Measurements from ENCODE around the gene PLEKHN1. TPM values are rescaled to one million over a fixed set of nuclear protein-coding genes. Genes with fewer than 3 reads are reported as not detected.

The PLEKHN1 gene
- polyA plus RNA-seq, 1 of the 3 experiments (the other 2 are of a cell fraction), result not detected

DNA sequence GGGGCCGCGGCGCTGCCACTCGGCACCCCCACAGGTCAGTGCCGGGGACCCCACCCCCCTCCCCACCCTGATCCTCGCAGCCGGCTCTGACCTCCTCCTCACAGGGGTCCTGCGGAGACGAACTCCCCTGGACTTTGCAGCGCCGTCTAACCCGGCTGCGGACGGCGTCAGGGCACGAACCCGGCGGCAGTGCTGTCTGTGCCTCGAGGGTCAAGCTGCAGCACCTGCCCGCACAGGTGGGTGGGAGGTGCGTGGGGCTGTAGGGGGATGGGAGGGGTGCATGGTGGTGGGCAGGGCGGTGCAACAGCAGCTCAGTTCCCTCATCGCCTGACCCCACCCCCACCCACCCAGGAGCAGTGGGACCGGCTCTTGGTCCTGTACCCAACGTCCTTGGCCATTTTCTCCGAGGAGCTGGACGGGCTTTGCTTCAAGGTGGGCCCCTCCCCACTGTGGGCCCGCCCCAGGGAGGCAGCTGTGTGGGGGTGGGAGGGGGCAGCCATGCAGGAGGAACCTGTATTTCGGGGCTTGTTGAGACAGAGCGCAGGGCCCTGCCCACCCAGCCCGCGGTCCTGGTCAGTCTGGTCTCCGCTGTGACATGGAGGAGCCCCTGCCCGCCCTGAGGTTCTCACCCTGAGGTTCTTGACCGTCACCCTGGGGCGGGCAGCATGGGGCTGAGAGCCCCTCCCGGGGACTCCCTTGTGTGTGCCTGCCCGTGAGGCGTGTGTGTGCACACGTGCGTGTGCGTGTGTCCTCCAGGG is 4.9 kb downstream of the PLEKHN1 start:
- H3K4me1 ChIP-seq (ENCODE audit: control insufficient read depth in 1 of 2, insufficient read depth in 2 of 2, low read depth in 1 of 2, low read length in 1 of 2), result peaks cover 0 to 7% of the 10 kb centered on the region in 2 experiments; a peak in 1 of 4 replicates
- whole genome bisulfite sequencing (ENCODE audit: low lambda C conversion rate), result 26% methylated on average over 9 of the region's 42 CpGs
- peaks cover 3% of the 10 kb centered on the region for H3F3A ChIP-seq (replicated peaks; ENCODE audit: insufficient read depth)
- H3K9ac ChIP-seq, result no peak overlapping the region
- H3K4me3 ChIP-seq (ENCODE audit: low read depth in 2 of 2, low read length in 1 of 2), result no peak overlapping the region
- no peaks in the 10 kb centered on the region for H3K9me3 ChIP-seq
- H3K36me3 ChIP-seq (replicated peaks in 1 of 2; ENCODE audit: control insufficient read depth in 1 of 2, insufficient read depth in 2 of 2, low read length in 1 of 2), result no peaks in the 10 kb centered on the region
- H2AFZ ChIP-seq (ENCODE audit: low read depth), result no peak overlapping the region
- H3K4me2 ChIP-seq, result no peak overlapping the region
- no peak overlapping the region for H3K27ac ChIP-seq (ENCODE audit: low read depth in 2 of 2, low read length in 1 of 2)
- H3K9me2 ChIP-seq, result no peaks in the 10 kb centered on the region
- ChIA-PET POLR2A (interaction anchor here (0.6 to 1.0 kb wide), 2 partner anchors 12 to 66 kb away, joined by 4 read pairs; partner anchors contain the start of gene NOC2L), CTCF (interaction anchor here (0.9 to 1.8 kb wide), 7 partner anchors 12 to 101 kb away, joined by 3 to 7 read pairs (median 4); partner anchors contain the start of gene NOC2L)
- no peak for DNase-seq
- H3K27me3 ChIP-seq (ENCODE audit: insufficient read depth), result no peaks in the 10 kb centered on the region
- TF ChIP-seq SIN3A (IDR thresholded peaks at IDR 0.05; ENCODE audit: borderline replicate concordance, low read depth, low read length) (no peak), IRF3 (IDR thresholded peaks at IDR 0.05; ENCODE audit: low read depth, low read length) (no peak), RCOR1 (IDR thresholded peaks at IDR 0.05; ENCODE audit: low read length) (no peak), NRF1 (IDR thresholded peaks at IDR 0.05; ENCODE audit: low read depth, low read length) (no peak), JUND (IDR thresholded peaks at IDR 0.05) (no peak), EP300 (IDR thresholded peaks at IDR 0.05; ENCODE audit: borderline replicate concordance in 1 of 2, low read depth in 1 of 2, low read length in 1 of 2) (no peak), FOXJ3 (CRISPR knock-in tag; IDR thresholded peaks at IDR 0.05) (no peak), TEAD4 (IDR thresholded peaks at IDR 0.05; ENCODE audit: borderline replicate concordance, insufficient read depth) (no peak), PBX3 (IDR thresholded peaks at IDR 0.05) (no peak), YY1 (IDR thresholded peaks at IDR 0.05; ENCODE audit: low read depth) (no peak), MXI1 (IDR thresholded peaks at IDR 0.05; ENCODE audit: low read depth, low read length) (no peak), ELF1 (IDR thresholded peaks at IDR 0.05) (no peak), NFIC (IDR thresholded peaks at IDR 0.05; ENCODE audit: borderline replicate concordance) (no peak), EZH2phosphoT487 (IDR thresholded peaks at IDR 0.05; ENCODE audit: borderline replicate concordance, low read depth) (no peak), FOXM1 (IDR thresholded peaks at IDR 0.05; ENCODE audit: low read depth) (no peak)
- no peaks in the 10 kb centered on the region for H4K20me1 ChIP-seq (ENCODE audit: insufficient read depth)
- no peaks in the 10 kb centered on the region for H3K79me2 ChIP-seq (ENCODE audit: insufficient read depth)

Measured in SK-N-SH (cell line).